DOHH2 (cell line): ENCODE measurements around the gene SLC16A6.

Source experiments
- H3F3A ChIP-seq: fragments of 200-600 bp; sonication (generic), shearing (Covaris generic); 2 replicates; pipeline ENCODE4 v1.6.0; 2016; ENCODE audit warnings: antibody characterized with exemption, mild to moderate bottlenecking; ENCODE audit not compliant: control insufficient read depth, insufficient read depth
- H3K27ac ChIP-seq: fragments of 200-600 bp; sonication (generic); 2 replicates; pipeline ENCODE4 v1.5.1; 2014; ENCODE audit warnings: low read depth, mild to moderate bottlenecking, low read length, moderate library complexity
- H3K27me3 ChIP-seq: fragments of 200-600 bp; sonication (generic); 2 replicates; pipeline ENCODE4 v1.6.1; 2014; ENCODE audit warnings: mild to moderate bottlenecking, low read length, mixed read lengths; ENCODE audit not compliant: control insufficient read depth
- H3K36me3 ChIP-seq: fragments of 200-600 bp; sonication (generic); 2 replicates; pipeline ENCODE4 v1.6.1; 2014; ENCODE audit warnings: mild to moderate bottlenecking, low read length, moderate library complexity, mixed read lengths; ENCODE audit not compliant: control insufficient read depth
- H3K4me1 ChIP-seq: fragments of 200-600 bp; sonication (generic); 2 replicates; pipeline ENCODE4 v1.6.1; 2014; ENCODE audit warnings: mild to moderate bottlenecking, low read length, mixed read lengths; ENCODE audit not compliant: control insufficient read depth
- H3K4me2 ChIP-seq: fragments of 200-600 bp; sonication (generic); 2 replicates; pipeline ENCODE4 v1.6.0; 2014; ENCODE audit warnings: mild to moderate bottlenecking, low read length, moderate library complexity
- H3K4me3 ChIP-seq: fragments of 200-600 bp; sonication (generic); 2 replicates; pipeline ENCODE4 v1.5.1; 2014; ENCODE audit warnings: mild to moderate bottlenecking, low read length, mixed read lengths
- H3K79me2 ChIP-seq: fragments of 200-600 bp; sonication (generic); 2 replicates; pipeline ENCODE4 v1.6.1; 2014; ENCODE audit warnings: mild to moderate bottlenecking, low read length, mixed read lengths; ENCODE audit not compliant: control insufficient read depth
- H3K9me2 ChIP-seq: fragments of 200-600 bp; sonication (generic); replicated peaks from 2 replicates; pipeline ENCODE4 v1.6.1; 2014; ENCODE audit warnings: mild to moderate bottlenecking, low read length, mixed read lengths; ENCODE audit not compliant: control insufficient read depth
- H3K9me3 ChIP-seq: fragments of 200-600 bp; sonication (generic); 2 replicates; pipeline ENCODE4 v1.6.1; 2014; ENCODE audit warnings: antibody characterized with exemption, low read length, mixed read lengths; ENCODE audit not compliant: control insufficient read depth, insufficient read depth
- H4K20me1 ChIP-seq: fragments of 200-600 bp; sonication (generic); 2 replicates; pipeline ENCODE4 v1.6.0; 2014; ENCODE audit warnings: low read depth, mild to moderate bottlenecking, antibody characterized with exemption, low read length, moderate library complexity; ENCODE audit not compliant: control insufficient read depth, insufficient read depth
- EZH2phosphoT487 ChIP-seq: fragments of 200-600 bp; sonication (generic); IDR thresholded peaks from 2 replicates; pipeline ENCODE4 v1.6.1; 2017; ENCODE audit warnings: borderline replicate concordance, mild to moderate bottlenecking, antibody characterized with exemption, low read length, moderate library complexity, mixed read lengths
- TF ChIP-seq, protein P1 (sequence below): fragments of 200-600 bp; sonication (generic); IDR thresholded peaks from one replicate; pipeline ENCODE4 v1.5.1; 2014; ENCODE audit warnings: antibody characterized with exemption, mild to moderate bottlenecking, low read depth, low read length; ENCODE audit not compliant: poor library complexity, severe bottlenecking

The SLC16A6 gene

DNA sequence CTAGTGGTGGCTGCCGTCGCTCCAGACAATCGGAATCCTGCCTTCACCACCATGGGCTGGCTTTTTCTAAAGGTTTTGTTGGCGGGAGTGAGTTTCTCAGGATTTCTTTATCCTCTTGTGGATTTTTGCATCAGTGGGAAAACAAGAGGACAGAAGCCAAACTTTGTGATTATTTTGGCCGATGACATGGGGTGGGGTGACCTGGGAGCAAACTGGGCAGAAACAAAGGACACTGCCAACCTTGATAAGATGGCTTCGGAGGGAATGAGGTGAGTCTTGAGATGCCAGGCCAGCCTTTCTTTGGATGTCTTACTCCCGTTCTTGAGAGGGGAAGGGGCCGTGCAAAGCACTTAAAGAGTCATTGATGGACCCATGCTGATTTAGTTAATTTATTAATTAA lies 16.5 kb upstream of the SLC16A6 start:
- no peak overlapping the region for H3K27ac ChIP-seq
- no peaks in the 10 kb centered on the region for H3K4me1 ChIP-seq
- no peak overlapping the region for H3K4me3 ChIP-seq
- TF ChIP-seq EZH2phosphoT487: no peak
- TF ChIP-seq, protein P1, sequence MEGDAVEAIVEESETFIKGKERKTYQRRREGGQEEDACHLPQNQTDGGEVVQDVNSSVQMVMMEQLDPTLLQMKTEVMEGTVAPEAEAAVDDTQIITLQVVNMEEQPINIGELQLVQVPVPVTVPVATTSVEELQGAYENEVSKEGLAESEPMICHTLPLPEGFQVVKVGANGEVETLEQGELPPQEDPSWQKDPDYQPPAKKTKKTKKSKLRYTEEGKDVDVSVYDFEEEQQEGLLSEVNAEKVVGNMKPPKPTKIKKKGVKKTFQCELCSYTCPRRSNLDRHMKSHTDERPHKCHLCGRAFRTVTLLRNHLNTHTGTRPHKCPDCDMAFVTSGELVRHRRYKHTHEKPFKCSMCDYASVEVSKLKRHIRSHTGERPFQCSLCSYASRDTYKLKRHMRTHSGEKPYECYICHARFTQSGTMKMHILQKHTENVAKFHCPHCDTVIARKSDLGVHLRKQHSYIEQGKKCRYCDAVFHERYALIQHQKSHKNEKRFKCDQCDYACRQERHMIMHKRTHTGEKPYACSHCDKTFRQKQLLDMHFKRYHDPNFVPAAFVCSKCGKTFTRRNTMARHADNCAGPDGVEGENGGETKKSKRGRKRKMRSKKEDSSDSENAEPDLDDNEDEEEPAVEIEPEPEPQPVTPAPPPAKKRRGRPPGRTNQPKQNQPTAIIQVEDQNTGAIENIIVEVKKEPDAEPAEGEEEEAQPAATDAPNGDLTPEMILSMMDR: no peak
- H4K20me1 ChIP-seq: no peaks in the 10 kb centered on the region
- no peaks in the 10 kb centered on the region for H3K79me2 ChIP-seq
- H3F3A ChIP-seq: no peaks in the 10 kb centered on the region
- H3K36me3 ChIP-seq: peaks cover 3% of the 10 kb centered on the region; the same call in 1 of the 2 replicates
- H3K4me2 ChIP-seq: no peak overlapping the region
- H3K9me2 ChIP-seq: no peaks in the 10 kb centered on the region
- no peaks in the 10 kb centered on the region for H3K27me3 ChIP-seq
- no peaks in the 10 kb centered on the region for H3K9me3 ChIP-seq

DNA sequence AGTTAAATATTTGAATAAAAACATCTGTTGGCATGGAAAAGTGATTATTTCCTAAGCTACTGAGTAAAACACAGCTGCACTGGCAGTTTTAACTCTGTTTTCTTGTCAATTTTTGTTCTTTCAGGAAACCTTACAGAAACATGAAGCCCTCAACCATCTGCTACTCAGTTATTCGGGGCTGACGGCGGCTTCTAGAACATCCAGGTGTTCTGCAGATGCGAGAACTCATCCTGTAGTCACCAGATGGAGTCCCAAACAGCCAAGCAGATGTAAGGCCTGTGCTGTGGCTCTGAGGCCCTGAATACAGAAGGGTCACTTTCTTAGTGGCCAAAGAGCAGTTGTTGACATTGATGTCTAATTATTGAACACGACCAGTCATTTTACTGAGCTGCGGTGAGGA lies 15.9 kb upstream of the SLC16A6 start:
- Histone ChIP-seq H3K27ac (no peak overlapping the region), H3K4me2 (no peak overlapping the region), H3K79me2 (no peaks in the 10 kb centered on the region)

GRCh38 chr17:68305142-68305541 lies 14.2 kb upstream of the SLC16A6 start:
- Histone ChIP-seq H3K27ac (no peak overlapping the region), H3K9me2 (no peaks in the 10 kb centered on the region), H3K4me3 (no peak overlapping the region), H3F3A (no peaks in the 10 kb centered on the region), H4K20me1 (no peaks in the 10 kb centered on the region), H3K4me2 (no peak overlapping the region), H3K36me3 (peaks cover 3% of the 10 kb centered on the region; the same call in 1 of the 2 replicates), H3K79me2 (no peaks in the 10 kb centered on the region), H3K27me3 (no peaks in the 10 kb centered on the region), H3K9me3 (no peaks in the 10 kb centered on the region), H3K4me1 (no peaks in the 10 kb centered on the region)
- TF ChIP-seq, protein P1: no peak
- TF ChIP-seq EZH2phosphoT487: no peak

More for the DNA sequence above, 15.9 kb upstream of the SLC16A6 start:
- H3F3A ChIP-seq: no peaks in the 10 kb centered on the region
- no peak overlapping the region for H3K4me3 ChIP-seq
- no peaks in the 10 kb centered on the region for H3K9me3 ChIP-seq
- H3K36me3 ChIP-seq: peaks cover 3% of the 10 kb centered on the region; the same call in 1 of the 2 replicates
- H4K20me1 ChIP-seq: no peaks in the 10 kb centered on the region
- H3K27me3 ChIP-seq: no peaks in the 10 kb centered on the region
- H3K4me1 ChIP-seq: no peaks in the 10 kb centered on the region
- H3K9me2 ChIP-seq: no peaks in the 10 kb centered on the region
- TF ChIP-seq, protein P1: no peak
- TF ChIP-seq EZH2phosphoT487: no peak
